IMR-90 (cell line): ENCODE data around the gene SPTLC3.

Source experiments
- CEBPB ChIP-seq: IDR thresholded peaks from 2 replicates; pipeline ENCODE4 v1.6.1; 2012; ENCODE audit warnings: low read depth, low read length, improper control_type of control experiment
- CHD1 ChIP-seq: IDR thresholded peaks from 2 replicates; pipeline ENCODE4 v1.6.1; 2012; ENCODE audit warnings: low read depth, low read length, improper control_type of control experiment
- FOS ChIP-seq: fragments of 150-350 bp; IDR thresholded peaks from 2 replicates; pipeline ENCODE4 v1.6.1; 2016; ENCODE audit warnings: low read depth, low read length
- MAFK ChIP-seq: IDR thresholded peaks from 2 replicates; pipeline ENCODE4 v1.6.1; 2012; ENCODE audit warnings: low read depth, low read length, improper control_type of control experiment
- MXI1 ChIP-seq: IDR thresholded peaks from 2 replicates; pipeline ENCODE4 v1.6.1; 2012; ENCODE audit warnings: low read depth, mild to moderate bottlenecking, low read length, moderate library complexity, borderline replicate concordance
- POLR2A ChIP-seq: IDR thresholded peaks from 2 replicates; pipeline ENCODE4 v1.6.1; 2012; ENCODE audit warnings: mild to moderate bottlenecking, low read depth, low read length
- TF ChIP-seq, protein P1 (sequence below): conservative IDR thresholded peaks from 2 replicates; pipeline ENCODE4 v1.5.1; 2012; ENCODE audit warnings: mild to moderate bottlenecking, low read depth, low read length, improper control_type of control experiment
- TF ChIP-seq, protein P2 (sequence below): fragments of 150-350 bp; IDR thresholded peaks from 2 replicates; pipeline ENCODE4 v1.6.1; 2017; ENCODE audit warnings: mild to moderate bottlenecking, antibody characterized with exemption, low read length, low read depth

DNA sequence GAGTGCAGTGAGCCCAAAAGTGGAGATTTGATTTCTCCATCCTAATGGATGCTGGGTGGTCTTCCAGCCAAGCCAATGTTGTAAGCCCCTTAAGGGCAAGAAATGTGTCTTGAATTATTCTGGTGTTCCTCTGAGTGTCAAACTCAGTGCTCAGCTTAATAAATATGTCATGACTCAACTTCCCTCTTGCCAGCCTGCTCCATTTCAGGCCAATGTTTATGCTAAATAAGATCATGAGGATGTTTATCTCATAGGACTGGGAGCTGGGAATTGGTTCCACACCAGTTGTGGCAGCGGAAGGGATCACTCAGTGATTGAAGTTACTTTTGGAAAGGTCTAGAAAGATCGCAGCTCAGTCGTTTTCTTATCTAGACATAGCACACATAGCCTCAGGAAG lies 121.9 kb downstream of the SPTLC3 start:
- TF ChIP-seq, protein P1, sequence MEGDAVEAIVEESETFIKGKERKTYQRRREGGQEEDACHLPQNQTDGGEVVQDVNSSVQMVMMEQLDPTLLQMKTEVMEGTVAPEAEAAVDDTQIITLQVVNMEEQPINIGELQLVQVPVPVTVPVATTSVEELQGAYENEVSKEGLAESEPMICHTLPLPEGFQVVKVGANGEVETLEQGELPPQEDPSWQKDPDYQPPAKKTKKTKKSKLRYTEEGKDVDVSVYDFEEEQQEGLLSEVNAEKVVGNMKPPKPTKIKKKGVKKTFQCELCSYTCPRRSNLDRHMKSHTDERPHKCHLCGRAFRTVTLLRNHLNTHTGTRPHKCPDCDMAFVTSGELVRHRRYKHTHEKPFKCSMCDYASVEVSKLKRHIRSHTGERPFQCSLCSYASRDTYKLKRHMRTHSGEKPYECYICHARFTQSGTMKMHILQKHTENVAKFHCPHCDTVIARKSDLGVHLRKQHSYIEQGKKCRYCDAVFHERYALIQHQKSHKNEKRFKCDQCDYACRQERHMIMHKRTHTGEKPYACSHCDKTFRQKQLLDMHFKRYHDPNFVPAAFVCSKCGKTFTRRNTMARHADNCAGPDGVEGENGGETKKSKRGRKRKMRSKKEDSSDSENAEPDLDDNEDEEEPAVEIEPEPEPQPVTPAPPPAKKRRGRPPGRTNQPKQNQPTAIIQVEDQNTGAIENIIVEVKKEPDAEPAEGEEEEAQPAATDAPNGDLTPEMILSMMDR, result no peak
- TF ChIP-seq, protein P2, sequence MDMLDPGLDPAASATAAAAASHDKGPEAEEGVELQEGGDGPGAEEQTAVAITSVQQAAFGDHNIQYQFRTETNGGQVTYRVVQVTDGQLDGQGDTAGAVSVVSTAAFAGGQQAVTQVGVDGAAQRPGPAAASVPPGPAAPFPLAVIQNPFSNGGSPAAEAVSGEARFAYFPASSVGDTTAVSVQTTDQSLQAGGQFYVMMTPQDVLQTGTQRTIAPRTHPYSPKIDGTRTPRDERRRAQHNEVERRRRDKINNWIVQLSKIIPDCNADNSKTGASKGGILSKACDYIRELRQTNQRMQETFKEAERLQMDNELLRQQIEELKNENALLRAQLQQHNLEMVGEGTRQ, result no peak
- TF ChIP-seq MAFK (no peak), POLR2A (no peak), CEBPB (no peak), CHD1 (no peak), MXI1 (no peak), FOS (no peak)
